K562 (cell line): ENCODE results near the gene HIP1R. TPM values are rescaled to one million over a fixed set of nuclear protein-coding genes. Genes with fewer than 3 reads are reported as not detected.
"Not testable (repeated sequence)": the region's sequence is repeated elsewhere in the genome, so short reads cannot be mapped to it uniquely, and the experiment has no call there.

ENCODE experiments used
- ATAC-seq: fragments of 200-7000 bp; cut with Tn5 transposase; 3 replicates; pipeline ENCODE4 v1.9.1; 2020; ENCODE audit warnings: moderate library complexity
- BruUV-seq: library from RNA; stranded (reverse); fragments of 400-500 nt; replicated peaks from 2 replicates; lab custom pipeline; 2021; lab: Mats Ljungman, UMichigan
- CTCF ChIA-PET: fragments of 300-600 bp; formaldehyde crosslinking; extraction: SDS; loops from one replicate; lab custom pipeline; 2021; ENCODE audit warnings: low intra/inter-chr PET ratio; lab: Yijun Ruan, JAX
- POLR2A ChIA-PET: fragments of 300-600, 350-650 bp; sonication (Branson Sonifier 250); formaldehyde crosslinking; extraction: SDS; loops from one replicate; lab custom pipeline; 2021; ENCODE audit warnings: antibody characterized with exemption, inconsistent platforms; lab: Yijun Ruan, JAX
- DNase-seq, 4 experiments: peaks; one replicate each; pipeline versions ENCODE4 v3.0.0 to v3.0.0-alpha.2; 2011 to 2018; ENCODE audit warnings: low spot score in 3 of 4, mixed read lengths in 3 of 4; ENCODE audit errors: extremely low read depth in 1 of 4
- FAIRE-seq: peaks from 2 replicates; lab custom pipeline; 2011; peaks lifted over from hg19 to GRCh38; lab: Jason Lieb, UNC
- H2AFZ ChIP-seq: 2 replicates; pipeline ENCODE4 v1.6.0; 2011; ENCODE audit warnings: low read depth, low read length, control low read depth, inconsistent platforms
- H3K27ac ChIP-seq: fragments of 200-600 bp; 3 replicates; pipeline ENCODE4 v1.8.0; 2011; ENCODE audit warnings: low read depth, mild to moderate bottlenecking, control low read depth, inconsistent platforms, low read length, moderate library complexity, mixed read lengths; ENCODE audit errors: extremely low read depth
- H3K27me3 ChIP-seq, 2 experiments: fragments of 300-600 bp in 1 of 2; 2 replicates in 1 of 2; 3 replicates in 1 of 2; pipeline versions ENCODE4 v1.6.0 to v1.8.0; 2011; ENCODE audit warnings: inconsistent platforms in 2 of 2, low read length in 2 of 2, mild to moderate bottlenecking in 1 of 2, mixed read lengths in 1 of 2, moderate library complexity in 1 of 2; ENCODE audit not compliant: control insufficient read depth in 2 of 2, insufficient read depth in 2 of 2
- H3K36me3 ChIP-seq: fragments of 300-600 bp; 3 replicates; pipeline ENCODE4 v1.8.0; 2011; ENCODE audit warnings: mild to moderate bottlenecking, low read length, inconsistent platforms; ENCODE audit not compliant: control insufficient read depth, insufficient read depth
- H3K4me1 ChIP-seq, 2 experiments: fragments of 200-600 bp in 1 of 2; replicated peaks in 1 of 2; 2 replicates in 1 of 2; 3 replicates in 1 of 2; pipeline versions ENCODE4 v1.5.1 to v1.8.0; 2011; ENCODE audit warnings: inconsistent platforms in 2 of 2, low read length in 2 of 2, mild to moderate bottlenecking in 1 of 2, mixed read lengths in 1 of 2, moderate library complexity in 1 of 2; ENCODE audit not compliant: control insufficient read depth in 2 of 2, insufficient read depth in 2 of 2
- H3K4me2 ChIP-seq: 2 replicates; pipeline ENCODE4 v1.6.1; 2011; ENCODE audit warnings: low read length, control low read depth, inconsistent platforms, mixed read lengths; ENCODE audit not compliant: insufficient read depth
- H3K4me3 ChIP-seq: fragments of 200-600 bp; sonication (generic), shearing (Covaris generic); 2 replicates; pipeline ENCODE4 v1.5.1; 2016; ENCODE audit warnings: control low read depth, inconsistent platforms
- H3K79me2 ChIP-seq: fragments of 200-600 bp; 3 replicates; pipeline ENCODE4 v1.8.0; 2011; ENCODE audit warnings: low read length, inconsistent platforms; ENCODE audit not compliant: control insufficient read depth, insufficient read depth
- H3K9ac ChIP-seq, 2 experiments: 2 replicates each; pipeline versions ENCODE4 v1.6.0 to v1.6.1; 2011; ENCODE audit warnings: low read depth in 2 of 2, low read length in 2 of 2, control low read depth in 1 of 2, inconsistent platforms in 1 of 2, mild to moderate bottlenecking in 1 of 2, mixed read lengths in 1 of 2; ENCODE audit not compliant: insufficient read depth in 1 of 2
- H3K9me1 ChIP-seq: one replicate; pipeline ENCODE4 v1.6.0; 2011; ENCODE audit warnings: inconsistent platforms, mild to moderate bottlenecking, low read length, moderate library complexity; ENCODE audit not compliant: control insufficient read depth, insufficient read depth
- H3K9me3 ChIP-seq: replicated peaks from 2 replicates; pipeline ENCODE4 v1.5.1; 2011; ENCODE audit warnings: low read depth, low read length, inconsistent platforms; ENCODE audit not compliant: control insufficient read depth, insufficient read depth
- H4K20me1 ChIP-seq: replicated peaks from 2 replicates; pipeline ENCODE4 v1.6.1; 2011; ENCODE audit warnings: low read length, inconsistent platforms, mixed read lengths; ENCODE audit not compliant: control insufficient read depth, insufficient read depth
- MYNN ChIP-seq, 2 experiments: sonication (generic); formaldehyde crosslinking in 1 of 2; IDR thresholded peaks; 2 replicates each; pipeline versions ENCODE4 v1.5.0 to v1.6.1; 2016 to 2020; ENCODE audit warnings: antibody characterized with exemption in 1 of 2, missing genetic modification reagents in 1 of 2
- RUNX1 ChIP-seq: sonication (generic); IDR thresholded peaks from 2 replicates; pipeline ENCODE4 v1.6.1; 2016; ENCODE audit warnings: antibody characterized with exemption, low read depth
- SRF ChIP-seq, 2 experiments: fragments of 250-450, 450-650 bp in 1 of 2; sonication (Bioruptor Pico) in 1 of 2; sonication (generic) in 1 of 2; formaldehyde crosslinking; IDR thresholded peaks; 2 replicates each; pipeline versions ENCODE4 v1.5.0 to v1.5.1; 2020 to 2022; ENCODE audit warnings: mild to moderate bottlenecking in 1 of 2, missing genetic modification reagents in 1 of 2
- WGBS: fragments of 100-300 bp; shearing (Covaris generic); methylation state at CpG from one replicate; pipeline ENCODE4 v1.1.6; 2016; ENCODE audit warnings: low coverage, mixed read lengths; ENCODE audit not compliant: insufficient coverage; ENCODE audit errors: missing lambda C conversion rate; 5-methylcytosine and 5-hydroxymethylcytosine counted together
- in situ Hi-C: fragments of 300-500 bp; cut with MboI; formaldehyde crosslinking; loops from 4 replicates; pipeline ENCODE4 v1.15.0; 2018; ENCODE audit warnings: inconsistent platforms, mixed read lengths
- intact Hi-C: fragments of 100-400 bp; cut with micrococcal nuclease; formaldehyde crosslinking; loops from 2 replicates; pipeline ENCODE4 v1.14.2; 2022
- polyA plus RNA-seq, 8 experiments: library from polyadenylated mRNA; depleted of rRNA in 4 of 8; stranded (reverse) in 5 of 8; unstranded in 3 of 8; fragments of >200 nt; fragmentation: Nextera tagmentation in 2 of 8; fragmentation: Illumina TruSeq in 1 of 8; extraction: Ambion mirVana in 2 of 8; extraction: Trizol in 1 of 8; gene quantifications; 2 replicates each; pipeline versions ENCODE4 v1.2.1 to v1.2.3, GENCODE V29; 2011 to 2014; ENCODE audit warnings: inconsistent platforms in 1 of 8, missing spikeins in 1 of 8
- total RNA-seq, 7 experiments: library from RNA; depleted of rRNA in 6 of 7; stranded (reverse); fragments of >200 nt in 6 of 7; fragmentation: Illumina TruSeq in 2 of 7; extraction: Trizol in 2 of 7; gene quantifications; 2 replicates each; pipeline versions ENCODE4 v1.2.1 to v1.2.3, GENCODE V29; 2011 to 2021; ENCODE audit warnings: low replicate concordance in 1 of 7

HIP1R gene
- total and polyA plus RNA-seq, 9 of the 15 experiments (the other 6 are each of a cell fraction or from before 2014, with no cell fraction given): 0.15 to 31.0 (median 14.2) TPM

GRCh38 chr12:122876281-122876680 is 41.0 kb downstream of the HIP1R start:
- H3K27ac ChIP-seq, CTCF ChIA-PET, intact Hi-C loops, ATAC-seq, DNase-seq, H3K4me3 ChIP-seq, FAIRE-seq, H3K9me1 ChIP-seq, H3K9me3 ChIP-seq, H2AFZ ChIP-seq, H3K9ac ChIP-seq, BruUV-seq, H3K27me3 ChIP-seq, H3K4me2 ChIP-seq: not testable (repeated sequence)
- in situ Hi-C loops: loop anchor here (10.0 kb wide), 1 partner anchor 359 kb away; the partner anchor contains the start of genes MPHOSPH9 and MTRFR
- Histone ChIP-seq H3K79me2 (peaks cover 97% of the 10 kb centered on the region), H3K36me3 (peaks cover 57% of the 10 kb centered on the region; the same call in 2 of the 3 replicates), H3K4me1 (peaks cover 5 to 13% of the 10 kb centered on the region in 2 experiments; a peak in 3 of 5 replicates), H4K20me1 (peaks cover 51% of the 10 kb centered on the region)
- POLR2A ChIA-PET: interaction anchor here (0.9 kb wide), 2 partner anchors 9 to 20 kb away, joined by 3 to 4 read pairs; no protein-coding TSS in a partner anchor
- WGBS: 90% methylated on average over 5 of the region's 5 CpGs

- peaks cover 52% of the 10 kb centered on the region; the same call in 2 of the 3 replicates for H3K36me3 ChIP-seq
- no peak for DNase-seq
- H2AFZ ChIP-seq: no peak overlapping the region
- in situ Hi-C loops (loop anchor here (10.0 kb wide), 1 partner anchor 358 kb away; the partner anchor contains the start of genes MPHOSPH9 and MTRFR), intact Hi-C loops (no loop called here)
- TF ChIP-seq SRF (CRISPR knock-in tag; IDR thresholded peaks at IDR 0.05) (no peak), MYNN (IDR thresholded peaks at IDR 0.05) (no peak), MYNN (CRISPR knock-in tag; IDR thresholded peaks at IDR 0.05) (no peak), RUNX1 (no peak)
- no peaks in the 10 kb centered on the region for H3K9me1 ChIP-seq
- H3K79me2 ChIP-seq: peaks cover 97% of the 10 kb centered on the region
- BruUV-seq: no TSS peak
- no peak for FAIRE-seq
- CTCF ChIA-PET: no interaction called here
- peaks cover 51% of the 10 kb centered on the region for H4K20me1 ChIP-seq
- ATAC-seq: no peak
- 97% methylated on average over 3 of the region's 3 CpGs for WGBS
- POLR2A ChIA-PET: interaction anchor here (0.9 to 1.2 kb wide), 3 partner anchors 10 to 20 kb away, joined by 3 to 4 read pairs (median 3); no protein-coding TSS in a partner anchor
- no peaks in the 10 kb centered on the region for H3K27me3 ChIP-seq
- no peak overlapping the region for H3K27ac ChIP-seq
- no peaks in the 10 kb centered on the region for H3K9me3 ChIP-seq
- no peak overlapping the region for H3K4me3 ChIP-seq
- H3K4me2 ChIP-seq: no peak overlapping the region
- peaks cover 5 to 10% of the 10 kb centered on the region in 2 experiments; a peak in 2 of 5 replicates for H3K4me1 ChIP-seq
- 0 out of 4 replicates have a peak overlapping the region, but pooled peaks of 1 of the 2 experiments have one; percentile 63 for H3K9ac ChIP-seq
These were observed 41.5 kb downstream of the HIP1R start for GRCh38 chr12:122876731-122877130.
